HG03571 (cell line): Measurements from ENCODE around the gene MUCL1.
"Not testable (repeated sequence)": the region's sequence is repeated elsewhere in the genome, so short reads cannot be mapped to it uniquely, and the experiment has no call there.

Experiments used
- ATAC-seq: cut with Tn5 transposase; IDR thresholded peaks from one replicate; pipeline ENCODE4 v1.9.1; 2021; ENCODE audit not compliant: unreplicated experiment

Gene MUCL1, protein sequence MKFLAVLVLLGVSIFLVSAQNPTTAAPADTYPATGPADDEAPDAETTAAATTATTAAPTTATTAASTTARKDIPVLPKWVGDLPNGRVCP

DNA sequence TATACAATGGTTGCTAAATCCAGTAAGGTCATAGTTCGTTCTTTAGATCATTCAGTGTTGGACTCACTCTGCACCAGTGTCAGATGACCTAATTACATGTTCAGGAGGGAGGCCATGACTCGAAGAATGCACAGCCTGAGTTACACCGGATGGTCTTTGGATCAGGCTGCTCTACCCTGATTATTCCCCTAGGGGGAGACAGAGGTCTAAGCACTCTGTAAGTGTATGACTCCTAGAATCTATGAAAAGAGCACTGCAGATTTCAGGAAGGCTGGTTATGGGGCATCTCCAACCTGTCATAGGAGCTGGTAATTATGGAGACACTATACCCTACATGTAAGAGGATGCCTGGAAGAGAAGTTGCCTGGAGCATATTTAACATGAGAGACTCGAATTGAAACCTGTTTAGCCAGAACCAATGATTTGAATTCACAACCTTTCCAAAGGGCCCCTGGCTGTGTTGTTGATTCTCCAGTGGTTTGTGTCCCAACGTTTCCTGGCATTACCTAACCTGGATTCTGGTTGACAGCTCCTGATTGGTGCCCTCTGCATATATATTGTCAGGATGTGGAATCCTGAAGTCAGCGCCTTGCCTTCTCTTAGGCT lies at the start of gene MUCL1:
MUCL1 (plus strand) TSS at position 584 of the 606 bp plus-strand sequence. CDS start 67 bp downstream, outside the sequence.
- peak; percentile 96 for ATAC-seq

DNA sequence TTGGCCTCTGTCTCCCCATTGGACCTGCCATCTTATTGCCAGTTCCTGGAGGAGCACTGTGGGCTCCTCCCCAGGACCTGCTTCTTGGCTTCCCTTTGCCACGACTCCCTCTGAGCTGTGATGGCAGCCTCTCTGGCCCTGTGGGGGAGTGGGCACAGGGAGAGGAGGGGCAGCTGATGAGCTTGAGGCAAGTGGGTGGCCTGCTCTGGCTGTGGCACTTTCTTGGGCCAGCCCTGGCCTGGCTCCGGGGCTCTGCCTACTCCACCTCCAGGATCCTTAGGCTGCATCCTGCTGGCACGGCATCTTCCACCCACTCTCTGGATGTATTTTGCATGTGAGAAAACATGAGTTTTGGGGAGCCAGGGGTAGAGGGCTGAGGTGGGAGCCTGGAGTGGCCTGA lies 32.6 kb upstream of the MUCL1 start:
- no peak for ATAC-seq

DNA sequence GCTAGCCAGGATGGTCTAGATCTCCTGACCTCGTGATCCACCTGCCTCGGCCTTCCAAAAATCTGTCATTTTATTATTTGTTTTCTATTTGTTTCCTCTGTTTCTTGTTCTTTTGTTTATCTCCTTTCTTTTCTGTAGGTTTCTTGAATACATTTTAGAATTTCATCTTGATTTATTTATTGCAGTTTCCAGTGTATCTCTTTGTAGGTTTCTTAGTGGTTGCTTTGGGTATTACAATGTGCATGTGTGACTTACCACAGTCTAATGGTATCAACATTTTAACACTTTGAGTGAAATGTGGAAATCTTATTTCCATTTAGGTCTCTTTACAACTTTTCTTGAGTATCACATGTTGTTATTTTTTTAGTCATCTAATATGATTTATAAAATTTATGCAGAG lies 29.9 kb upstream of the MUCL1 start:
- no peak for ATAC-seq

DNA sequence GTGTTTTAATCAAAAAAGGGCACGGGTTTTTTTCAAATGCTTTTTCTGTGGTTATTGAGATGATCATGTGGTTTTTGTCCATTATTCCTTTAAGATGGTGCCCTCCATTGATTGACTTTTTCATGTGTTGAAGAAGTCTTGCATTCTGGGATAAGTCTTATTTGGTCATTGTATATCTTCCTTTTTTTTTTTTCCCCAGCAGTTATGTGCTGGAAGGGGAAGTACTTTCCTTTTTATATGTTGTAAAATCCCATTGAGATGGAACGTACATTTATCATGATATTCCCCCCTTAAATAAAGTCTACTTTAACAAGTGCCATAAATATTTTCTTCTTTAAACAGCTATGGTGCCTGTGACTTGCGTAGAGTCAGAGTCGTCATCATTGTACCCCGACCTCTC lies 24.8 kb upstream of the MUCL1 start:
- ATAC-seq = no peak

DNA sequence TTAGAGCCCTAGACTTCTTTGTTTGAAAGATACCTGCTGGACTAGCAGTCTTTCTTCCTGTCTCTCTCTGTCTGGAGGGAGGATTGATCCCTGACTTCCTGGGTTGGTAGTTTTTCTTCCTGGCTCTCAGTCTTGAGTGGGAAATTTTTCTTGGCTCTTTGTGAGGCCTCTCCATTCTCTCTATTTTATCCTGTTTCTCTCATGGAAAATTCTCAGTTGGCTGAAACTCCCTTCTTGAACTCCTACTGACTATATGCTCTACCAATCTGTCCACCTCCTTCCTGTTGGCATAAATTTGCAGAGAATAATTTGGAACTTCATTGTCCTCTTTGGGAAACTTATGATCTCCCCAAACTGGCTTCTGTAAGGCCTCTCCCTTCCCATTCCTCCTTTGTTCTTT lies 24.1 kb upstream of the MUCL1 start:
- ATAC-seq = no peak

DNA sequence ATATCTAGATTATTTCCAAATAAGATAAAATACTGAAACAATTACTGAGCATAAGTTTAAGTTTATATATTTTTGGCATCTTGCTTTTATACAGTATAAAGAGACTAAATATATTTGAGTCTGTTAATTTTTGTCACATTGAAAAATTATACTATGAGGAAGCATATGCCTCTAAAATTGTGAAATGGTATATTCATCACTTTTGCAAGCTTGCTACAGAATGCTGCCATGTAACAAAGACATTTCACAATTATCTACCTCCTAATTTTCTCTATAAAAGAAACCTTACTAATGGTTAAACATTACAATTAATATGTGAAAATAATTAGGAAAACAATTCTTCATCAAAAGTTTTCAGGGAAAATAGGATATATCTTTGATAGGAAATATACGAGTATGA lies 22.7 kb upstream of the MUCL1 start:
- ATAC-seq = no peak

DNA sequence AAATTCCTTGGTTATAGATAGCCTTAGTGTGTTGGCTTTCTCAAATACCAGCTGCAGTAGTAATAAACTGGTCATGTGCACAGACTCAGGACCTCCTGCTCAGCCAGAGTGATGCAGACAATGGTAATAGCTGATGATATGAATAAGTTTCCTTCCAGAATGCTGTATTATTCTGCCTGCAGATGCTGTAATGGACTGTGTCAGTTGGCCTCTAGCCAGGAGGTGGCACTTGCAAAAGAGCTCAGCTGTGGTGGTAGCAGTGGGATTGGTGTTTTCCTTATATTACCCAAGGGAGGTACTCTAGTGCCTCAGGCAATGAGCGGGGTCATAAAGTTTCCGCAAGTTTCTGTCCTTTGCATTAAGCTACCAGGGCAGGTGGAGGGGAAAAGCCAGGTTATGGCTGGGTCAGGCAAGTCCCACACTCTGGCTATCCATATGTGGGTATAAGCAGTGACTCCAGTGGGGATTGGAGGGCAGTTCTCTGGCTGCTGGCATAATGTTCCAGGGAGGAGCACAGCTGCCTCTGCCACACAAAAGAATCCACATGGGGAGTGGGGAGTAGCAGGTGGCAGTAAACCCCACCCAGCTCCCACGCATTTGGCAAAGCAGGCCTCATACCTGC lies 14.0 kb upstream of the MUCL1 start:
- no peak for ATAC-seq

DNA sequence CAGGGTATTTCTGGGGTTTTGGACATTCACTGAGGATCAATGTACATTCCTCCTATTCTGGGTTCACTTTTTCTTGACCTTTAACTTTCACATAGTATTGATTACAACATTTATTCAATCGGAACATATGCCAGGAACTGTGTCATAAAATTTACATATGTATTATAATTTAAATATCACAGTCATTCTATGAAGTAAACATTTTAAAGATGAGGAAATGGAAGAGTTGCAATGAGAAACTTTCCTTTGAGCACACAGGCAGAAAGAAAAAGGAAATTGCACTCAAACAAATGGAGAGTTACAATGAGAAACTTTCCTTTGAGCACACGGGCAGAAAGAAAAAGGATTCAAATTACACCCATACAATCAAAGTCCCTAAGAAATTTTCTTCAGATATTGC lies 3.1 kb downstream of the MUCL1 start:
- ATAC-seq = no peak

DNA sequence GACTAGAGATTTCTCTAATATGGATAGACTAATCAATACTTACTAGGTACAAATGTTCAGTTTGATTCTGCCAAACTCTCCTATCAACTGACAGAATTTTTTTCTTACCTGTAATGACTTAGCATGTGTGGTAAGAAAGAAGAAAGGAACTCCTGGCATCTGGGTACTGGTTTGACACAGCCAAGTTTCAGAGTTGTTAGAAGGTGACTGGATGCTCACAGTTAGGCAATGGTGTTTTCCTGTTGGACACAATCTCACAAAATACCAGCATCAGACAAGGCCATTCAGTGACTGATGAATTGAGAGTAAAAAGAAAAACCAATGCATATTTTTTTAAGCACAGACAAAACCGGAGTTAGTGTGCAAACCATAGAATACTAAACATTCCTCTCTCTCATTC lies 4.2 kb downstream of the MUCL1 start:
- ATAC-seq = no peak

DNA sequence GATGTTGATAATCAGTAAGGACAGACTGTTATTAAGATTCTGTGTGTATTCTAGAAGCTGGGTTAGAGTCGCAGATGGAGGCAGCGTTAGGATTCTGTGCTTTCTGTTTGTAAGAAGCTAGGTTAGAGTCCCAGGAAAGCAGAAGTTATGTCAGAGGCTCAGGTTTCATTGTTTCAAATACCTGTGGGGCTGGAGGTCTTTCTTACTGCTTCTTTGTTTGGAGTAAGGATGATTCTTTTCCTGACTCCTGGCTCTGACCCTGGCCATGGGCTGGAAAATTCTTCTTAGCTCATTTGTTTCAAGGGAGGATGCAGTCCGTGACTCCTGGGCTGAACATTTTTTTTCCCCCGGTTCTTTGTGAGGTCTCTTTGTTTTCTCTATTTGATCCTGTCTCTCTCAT lies 5.2 kb downstream of the MUCL1 start:
- ATAC-seq = no peak

DNA sequence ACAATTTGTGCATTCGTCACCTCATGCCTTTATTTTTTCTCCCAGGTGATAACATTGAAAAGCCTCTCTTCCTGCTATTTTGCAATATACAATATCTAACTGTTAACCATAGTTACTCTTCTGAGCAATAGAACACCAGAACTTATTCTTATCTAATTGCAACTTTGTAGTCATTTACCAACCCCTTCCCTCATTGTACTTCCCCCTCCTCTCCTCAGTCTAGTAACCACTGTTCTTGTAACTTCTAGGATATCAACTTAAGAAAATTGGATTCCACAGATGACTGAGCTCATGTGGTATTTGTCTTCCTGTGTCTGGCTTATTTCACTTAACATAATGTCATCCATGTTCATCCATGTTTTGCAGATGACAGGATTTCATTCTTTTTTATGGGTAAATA lies 7.6 kb downstream of the MUCL1 start:
- ATAC-seq = no peak

DNA sequence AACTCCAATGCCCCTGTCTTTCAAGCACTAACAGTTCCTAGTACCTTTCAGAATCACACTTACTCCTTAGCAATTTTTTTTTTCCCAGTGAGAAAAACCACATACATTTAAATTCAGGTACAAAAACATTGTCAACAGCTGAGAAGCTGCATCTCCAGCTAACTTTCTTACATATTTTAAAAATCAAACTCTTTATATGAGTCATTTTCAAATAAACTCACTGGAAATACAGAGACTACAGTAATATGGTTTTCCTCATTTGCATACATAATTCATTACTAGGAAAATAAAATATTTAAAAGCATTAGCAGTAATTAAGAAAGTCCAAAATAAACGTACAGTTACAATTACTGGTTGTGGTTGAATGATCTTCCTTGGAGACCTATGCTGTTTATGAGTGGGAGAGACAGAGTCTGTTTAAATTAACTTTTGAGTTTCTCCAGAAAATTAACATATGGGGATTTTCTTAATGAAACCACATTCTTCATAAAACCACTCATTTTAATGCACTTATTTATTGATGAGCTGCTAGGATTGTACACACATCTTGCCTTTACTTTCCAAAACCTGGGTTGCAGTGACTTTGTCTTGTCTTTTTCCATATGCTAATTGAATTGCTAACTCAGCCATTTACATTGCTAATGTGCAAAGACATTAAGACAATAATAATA lies 9.8 kb downstream of the MUCL1 start:
- ATAC-seq = no peak

DNA sequence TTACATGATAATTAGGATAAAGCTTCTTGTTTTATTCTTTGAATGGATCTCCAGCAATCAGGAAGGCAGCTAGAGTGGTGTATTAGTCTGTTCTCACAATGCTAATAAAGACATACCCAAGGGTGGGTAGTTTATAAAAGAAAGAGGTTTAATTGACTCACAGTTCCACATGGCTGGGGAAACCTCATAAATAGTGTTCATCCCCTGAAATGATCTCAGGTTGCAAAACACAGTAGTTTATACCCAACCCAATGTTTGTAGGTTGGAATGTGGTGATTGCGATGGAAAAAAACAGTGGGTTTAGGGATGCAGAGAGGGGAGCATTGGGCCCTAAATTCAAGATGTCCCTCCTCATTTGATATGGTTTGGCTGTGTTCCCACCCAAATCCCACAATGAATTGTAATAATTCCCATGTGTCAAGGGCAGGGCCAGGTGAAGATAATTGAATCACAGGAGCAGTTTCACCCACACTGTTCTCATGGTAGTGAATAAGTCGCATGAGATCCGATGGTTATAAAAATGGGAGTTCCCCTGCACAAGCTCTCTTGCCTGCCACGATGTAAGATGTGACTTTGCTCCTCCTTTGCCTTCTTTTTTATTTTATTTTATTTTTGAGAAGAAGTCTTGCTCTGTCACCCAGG lies 11.5 kb downstream of the MUCL1 start:
- no peak for ATAC-seq

DNA sequence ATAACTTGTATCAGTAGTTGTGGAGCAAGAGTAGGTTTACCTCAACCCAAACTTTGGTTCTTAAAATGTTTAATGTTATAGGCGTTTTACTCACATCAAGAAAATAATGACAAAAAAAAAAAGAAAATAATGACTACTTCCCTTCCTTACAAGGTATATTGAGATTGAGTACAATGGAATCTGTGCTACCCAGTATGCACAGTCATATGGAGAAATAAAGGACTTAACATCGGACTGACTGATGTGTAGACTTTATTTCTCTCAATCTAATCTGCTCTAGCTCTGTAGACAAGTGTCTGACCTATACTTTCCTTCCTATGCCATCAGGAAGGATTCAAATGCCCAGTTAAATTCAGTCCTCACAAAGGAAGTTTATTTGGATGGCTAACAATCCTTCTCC lies 14.4 kb downstream of the MUCL1 start:
- ATAC-seq = no peak

DNA sequence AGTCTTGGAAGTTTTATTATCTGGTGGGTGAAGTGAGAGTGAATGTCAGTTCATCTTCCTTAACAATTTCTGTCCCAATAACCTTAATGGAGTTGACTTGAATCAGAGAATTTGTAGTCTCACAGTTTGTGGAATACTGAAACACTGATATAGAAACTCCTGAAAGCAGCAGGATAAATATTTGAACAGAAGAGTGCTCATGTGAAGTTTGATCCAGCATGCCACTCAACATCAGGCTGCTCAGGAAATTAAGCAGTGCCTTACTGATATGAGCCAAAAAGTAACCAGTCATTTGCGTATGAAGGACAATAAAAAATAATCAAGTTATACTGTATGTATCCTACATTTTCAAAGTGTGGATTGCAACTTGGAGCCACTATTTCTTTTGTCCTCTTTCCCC lies 15.7 kb downstream of the MUCL1 start:
- ATAC-seq = no peak

DNA sequence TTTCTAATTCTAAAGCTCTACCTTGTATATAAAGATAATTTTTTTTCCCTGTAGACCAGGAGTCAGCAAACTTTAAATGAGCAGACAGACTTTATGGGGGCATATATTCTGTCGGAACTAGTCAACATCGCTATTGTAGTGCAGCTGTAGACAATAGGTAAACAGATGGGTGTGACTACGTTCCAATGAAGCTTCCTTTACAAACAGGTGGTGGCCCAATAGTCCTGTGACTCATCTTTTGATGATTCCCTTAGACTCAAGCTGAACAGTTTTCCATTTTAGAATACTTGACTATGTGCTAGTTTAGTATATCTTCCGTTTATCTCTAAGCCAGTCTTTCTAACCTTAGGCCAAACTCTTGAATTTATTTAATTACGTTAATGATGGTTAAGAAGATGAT lies 16.3 kb downstream of the MUCL1 start:
- ATAC-seq = no peak

DNA sequence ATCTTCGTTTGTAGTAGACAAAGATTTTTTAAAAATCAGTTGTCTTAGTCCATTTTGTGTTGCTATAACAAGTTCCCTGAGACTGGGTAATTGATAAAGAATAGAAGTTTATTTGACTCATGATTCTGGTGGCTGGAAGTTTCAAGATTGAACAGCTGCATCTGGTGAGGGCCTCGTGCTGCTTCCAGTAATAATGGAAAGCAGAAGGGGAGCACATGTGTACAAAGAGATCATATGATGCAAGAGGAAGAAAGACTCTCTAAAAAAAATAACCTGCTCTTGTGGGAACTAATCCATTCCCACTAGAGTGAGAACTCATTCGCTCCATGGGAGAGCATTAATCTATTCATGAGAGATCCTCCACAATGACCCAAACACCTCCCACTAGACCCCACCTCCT lies 24.8 kb downstream of the MUCL1 start:
- no peak for ATAC-seq

DNA sequence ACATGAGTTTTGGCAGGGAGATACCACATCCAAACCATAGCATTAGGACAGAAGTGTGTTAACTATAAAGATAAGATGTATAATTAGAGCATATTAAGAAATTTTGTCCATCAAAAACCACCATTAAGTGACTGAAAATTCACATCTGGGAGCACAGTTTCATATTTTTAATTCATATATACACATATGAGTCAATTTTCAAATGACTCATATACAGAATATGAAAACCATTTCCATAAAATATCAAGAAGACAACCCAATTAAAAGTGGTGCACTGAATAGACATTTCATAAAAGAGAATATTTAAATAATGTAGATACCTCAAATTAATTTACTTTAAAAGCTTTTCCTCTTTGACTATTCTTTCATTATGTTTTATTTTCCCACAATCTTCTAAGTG lies 25.3 kb downstream of the MUCL1 start:
- no peak for ATAC-seq

DNA sequence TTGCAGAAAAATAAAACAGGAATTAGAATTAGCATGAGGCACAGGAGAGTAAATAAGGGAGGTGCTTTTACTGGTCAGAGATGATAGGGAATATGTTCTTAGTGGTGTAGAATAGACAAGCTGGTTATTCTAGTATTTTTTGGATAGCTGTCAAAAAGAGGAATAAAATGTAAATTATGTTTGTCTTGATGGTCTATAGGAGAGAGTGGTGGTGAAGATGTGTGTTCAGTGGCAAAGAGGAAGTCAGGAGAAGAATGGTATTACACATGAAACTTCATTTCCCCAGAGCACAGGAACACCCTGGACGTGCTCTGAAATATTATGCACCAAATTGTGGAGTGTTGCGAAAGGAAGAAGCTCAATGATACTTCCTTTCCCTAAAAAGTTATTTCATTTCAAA lies 27.8 kb downstream of the MUCL1 start:
- no peak for ATAC-seq

DNA sequence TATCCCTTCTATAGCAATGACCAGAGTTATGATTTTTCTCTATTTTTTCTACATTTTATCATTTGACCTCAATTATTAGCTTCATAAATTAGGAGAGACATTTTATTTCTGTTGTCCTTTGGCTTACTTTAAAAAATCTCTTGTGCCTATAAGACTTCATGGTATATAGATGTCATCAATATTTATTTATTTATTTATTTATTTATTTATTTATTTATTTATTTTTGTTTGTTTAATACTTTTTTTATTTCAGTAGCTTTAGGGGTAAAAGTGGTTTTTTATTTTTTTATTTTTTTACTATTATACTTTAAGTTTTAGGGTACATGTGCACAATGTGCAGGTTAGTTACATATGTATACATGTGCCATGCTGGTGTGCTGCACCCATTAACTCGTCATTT lies 28.3 kb downstream of the MUCL1 start:
- ATAC-seq = not testable (repeated sequence)

DNA sequence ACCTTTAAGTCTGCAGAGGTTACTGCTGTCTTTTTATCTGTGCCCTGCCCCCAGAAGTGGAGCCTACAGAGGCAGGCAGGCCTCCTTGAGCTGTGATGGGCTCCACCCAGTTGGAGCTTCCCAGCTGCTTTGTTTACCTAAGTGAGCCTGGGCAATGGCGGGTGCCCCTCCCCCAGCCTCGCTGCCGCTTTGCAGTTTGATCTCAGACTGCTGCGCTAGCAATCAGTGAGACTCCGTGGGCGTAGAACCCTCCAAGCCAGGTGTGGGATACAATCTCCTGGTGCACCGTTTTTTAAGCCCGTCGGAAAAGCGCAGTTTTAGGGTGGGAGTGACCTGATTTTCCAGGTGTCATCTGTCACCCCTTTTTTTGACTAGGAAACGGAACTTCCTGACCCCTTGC lies 34.1 kb downstream of the MUCL1 start:
- ATAC-seq = not testable (repeated sequence)

DNA sequence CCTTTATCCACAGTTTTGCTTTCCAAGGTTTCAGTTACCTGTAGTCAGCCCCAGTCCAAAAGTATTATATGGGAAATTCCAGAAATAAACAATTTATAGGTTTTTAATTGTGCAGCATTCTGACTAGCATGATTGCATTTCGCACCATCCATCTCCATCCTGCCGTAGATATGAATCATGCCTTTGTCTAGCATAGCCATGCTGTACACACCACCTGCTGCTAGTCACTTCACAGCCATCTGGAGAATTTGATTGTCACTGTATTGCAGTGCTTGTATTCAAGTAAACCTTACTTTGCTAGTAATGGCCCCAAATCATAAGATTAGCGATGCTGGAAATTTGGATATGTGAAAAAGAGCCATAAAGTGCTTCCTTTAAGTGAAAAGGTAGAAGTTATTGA lies 36.0 kb downstream of the MUCL1 start:
- ATAC-seq = no peak
